CD14-positive monocyte (primary cell): ENCODE measurements around the gene USP46. TPM values are rescaled to one million over a fixed set of nuclear protein-coding genes. Genes with fewer than 3 reads are reported as not detected.

Experiments used
- DNase-seq, 3 donors: peaks; one replicate each; pipeline ENCODE4 v3.0.0-alpha.2; 2011 to 2022
- H2AFZ ChIP-seq: 2 replicates; pipeline ENCODE4 v1.6.0; 2012; ENCODE audit warnings: mild to moderate bottlenecking, low read depth, low read length, inconsistent platforms; ENCODE audit not compliant: insufficient read depth, poor library complexity, severe bottlenecking
- H3K27ac ChIP-seq, 2 donors: 1 replicate in 1 of 2; 2 replicates in 1 of 2; pipeline ENCODE4 v1.5.1; 2012 to 2013; ENCODE audit warnings: low read length in 2 of 2, control low read depth in 1 of 2, inconsistent platforms in 1 of 2, low read depth in 1 of 2, mild to moderate bottlenecking in 1 of 2
- H3K27me3 ChIP-seq, 2 donors: one replicate each; pipeline versions ENCODE4 v1.6.0 to v1.6.1; 2011 to 2013; ENCODE audit warnings: low read length in 2 of 2; ENCODE audit not compliant: control insufficient read depth in 2 of 2, insufficient read depth in 2 of 2
- H3K36me3 ChIP-seq, 2 donors: replicated peaks in 1 of 2; 1 replicate in 1 of 2; 2 replicates in 1 of 2; pipeline versions ENCODE4 v1.5.1 to v1.6.1; 2012 to 2013; ENCODE audit warnings: low read length in 2 of 2, control low read depth in 1 of 2, inconsistent platforms in 1 of 2, mild to moderate bottlenecking in 1 of 2; ENCODE audit not compliant: insufficient read depth in 2 of 2, control insufficient read depth in 1 of 2
- H3K4me1 ChIP-seq, 2 donors: 1 replicate in 1 of 2; 2 replicates in 1 of 2; pipeline versions ENCODE4 v1.5.1 to v1.6.1; 2012 to 2013; ENCODE audit warnings: low read length in 2 of 2, control low read depth in 1 of 2, inconsistent platforms in 1 of 2, mild to moderate bottlenecking in 1 of 2, moderate library complexity in 1 of 2; ENCODE audit not compliant: insufficient read depth in 2 of 2, control insufficient read depth in 1 of 2
- H3K4me2 ChIP-seq: replicated peaks from 2 replicates; pipeline ENCODE3; 2012; ENCODE audit warnings: low read length, moderate library complexity, mild to moderate bottlenecking; ENCODE audit not compliant: poor library complexity, severe bottlenecking; ENCODE audit errors: extremely low read depth
- H3K4me3 ChIP-seq, 3 experiments: fragments of 200-600 bp in 1 of 3; sonication (generic) in 1 of 3; replicated peaks in 1 of 3; 1 replicate in 2 of 3; 2 replicates in 1 of 3; pipeline ENCODE4 v1.5.1; 2011 to 2013; ENCODE audit warnings: low read length in 3 of 3, mild to moderate bottlenecking in 3 of 3, control low read depth in 2 of 3, low read depth in 2 of 3, inconsistent platforms in 1 of 3, moderate library complexity in 1 of 3
- H3K79me2 ChIP-seq: 2 replicates; pipeline ENCODE4 v1.6.0; 2012; ENCODE audit warnings: mild to moderate bottlenecking, control low read depth, inconsistent platforms, low read length, moderate library complexity; ENCODE audit not compliant: insufficient read depth
- H3K9ac ChIP-seq: 2 replicates; pipeline ENCODE4 v1.6.0; 2017; ENCODE audit warnings: low read length, mild to moderate bottlenecking; ENCODE audit not compliant: insufficient read depth, poor library complexity, severe bottlenecking
- H3K9me3 ChIP-seq, 2 donors: replicated peaks in 1 of 2; 1 replicate in 1 of 2; 2 replicates in 1 of 2; pipeline versions ENCODE4 v1.5.1 to v1.6.1; 2012 to 2013; ENCODE audit warnings: low read length in 2 of 2, control low read depth in 1 of 2; ENCODE audit not compliant: control insufficient read depth in 1 of 2, insufficient read depth in 1 of 2
- H4K20me1 ChIP-seq: 2 replicates; pipeline ENCODE4 v1.6.0; 2012; ENCODE audit warnings: mild to moderate bottlenecking, low read length, control low read depth, moderate library complexity; ENCODE audit not compliant: insufficient read depth
- H3K27ac Mint-ChIP-seq, 7 donors: one replicate each; pipeline ENCODE4 v1.8.0; 2020; ENCODE audit warnings: mild to moderate bottlenecking in 7 of 7, mixed read lengths in 7 of 7, moderate library complexity in 6 of 7, inconsistent platforms in 2 of 7
- H3K27me3 Mint-ChIP-seq, 3 donors: one replicate each; pipeline ENCODE4 v1.8.0; 2021 to 2022; ENCODE audit warnings: low read depth in 3 of 3, mild to moderate bottlenecking in 3 of 3, mixed read lengths in 3 of 3, moderate library complexity in 3 of 3, inconsistent platforms in 1 of 3
- H3K36me3 Mint-ChIP-seq, 2 donors: one replicate each; pipeline ENCODE4 v1.8.0; 2020; ENCODE audit warnings: mixed read lengths in 2 of 2, inconsistent platforms in 1 of 2, mild to moderate bottlenecking in 1 of 2
- H3K4me1 Mint-ChIP-seq: one replicate; pipeline ENCODE4 v1.8.0; 2020; ENCODE audit warnings: mild to moderate bottlenecking, mixed read lengths
- H3K4me3 Mint-ChIP-seq, 2 donors: one replicate each; pipeline ENCODE4 v1.8.0; 2020; ENCODE audit warnings: mild to moderate bottlenecking in 2 of 2, mixed read lengths in 2 of 2, moderate library complexity in 1 of 2
- H3K9me3 Mint-ChIP-seq, 7 donors: one replicate each; pipeline ENCODE4 v1.8.0; 2020 to 2022; ENCODE audit warnings: mixed read lengths in 7 of 7, mild to moderate bottlenecking in 6 of 7, moderate library complexity in 6 of 7, inconsistent platforms in 2 of 7
- CTCF ChIP-seq: fragments of 200-600 bp; IDR thresholded peaks from one replicate; pipeline ENCODE4 v1.8.0; 2022; ENCODE audit warnings: antibody characterized with exemption, mild to moderate bottlenecking
- WGBS: methylation state at CpG from one replicate; pipeline ENCODE4 v1.1.5; 2013; ENCODE audit warnings: missing lambda C conversion rate; ENCODE audit not compliant: insufficient coverage; 5-methylcytosine and 5-hydroxymethylcytosine counted together
- intact Hi-C, 2 donors: fragments of 100-400 bp; cut with micrococcal nuclease; formaldehyde crosslinking; loops; one replicate each; pipeline versions ENCODE4 v1.15.0 to v1.15.1; 2023
- polyA plus RNA-seq, 3 donors: library from polyadenylated mRNA; depleted of rRNA in 1 of 3; unstranded in 2 of 3; stranded (reverse) in 1 of 3; fragments of 300-500 nt in 2 of 3; fragments of >200 nt in 1 of 3; fragmentation: Illumina TruSeq in 2 of 3; gene quantifications; 1 replicate in 2 of 3; 2 replicates in 1 of 3; pipeline ENCODE4 v1.2.3, GENCODE V29; 2012 to 2021

USP46 gene
- polyA plus RNA-seq, 3 donors = 2.3 to 3.9 (median 2.7) TPM

GRCh38 chr4:52680381-52680780 lies 21.3 kb upstream of the USP46 start:
- WGBS = no CpG with 5 or more reads among the region's 2 CpGs
- H3K4me2 ChIP-seq = no peak overlapping the region
- Mint-ChIP-seq H3K4me3 (no peak overlapping the region), H3K9me3 (peaks cover 0 to 2% (median 0%) of the 10 kb centered on the region in 7 donors), H3K27me3 (peaks cover 2 to 11% (median 2%) of the 10 kb centered on the region in 3 donors), H3K4me1 (no peaks in the 10 kb centered on the region), H3K27ac (no peak overlapping the region), H3K36me3 (no peaks in the 10 kb centered on the region)
- no peaks in the 10 kb centered on the region for H3K27me3 ChIP-seq
- no peak overlapping the region for H3K27ac ChIP-seq
- no peaks in the 10 kb centered on the region for H3K36me3 ChIP-seq
- DNase-seq = no peak
- TF ChIP-seq CTCF = no peak
- no peak overlapping the region for H2AFZ ChIP-seq
- no peak overlapping the region for H3K4me3 ChIP-seq
- intact Hi-C loops = no loop called here
- no peaks in the 10 kb centered on the region for H3K79me2 ChIP-seq
- H3K9ac ChIP-seq = no peak overlapping the region
- no peaks in the 10 kb centered on the region for H3K4me1 ChIP-seq
- no peaks in the 10 kb centered on the region for H3K9me3 ChIP-seq
- H4K20me1 ChIP-seq = no peaks in the 10 kb centered on the region

- no peak overlapping the region for H3K27ac ChIP-seq
- H2AFZ ChIP-seq = no peak overlapping the region
- H4K20me1 ChIP-seq = no peaks in the 10 kb centered on the region
- DNase-seq = no peak
- Mint-ChIP-seq H3K4me3 (no peak overlapping the region), H3K9me3 (peaks cover 0 to 9% (median 1%) of the 10 kb centered on the region in 7 donors), H3K4me1 (no peaks in the 10 kb centered on the region), H3K27me3 (peaks cover 2 to 8% (median 2%) of the 10 kb centered on the region in 3 donors), H3K27ac (no peak overlapping the region), H3K36me3 (no peaks in the 10 kb centered on the region)
- no peak overlapping the region for H3K4me3 ChIP-seq
- no peaks in the 10 kb centered on the region for H3K36me3 ChIP-seq
- TF ChIP-seq CTCF = no peak
- no peaks in the 10 kb centered on the region for H3K4me1 ChIP-seq
- H3K4me2 ChIP-seq = no peak overlapping the region
- intact Hi-C loops = no loop called here
- H3K9ac ChIP-seq = no peak overlapping the region
- H3K9me3 ChIP-seq = no peaks in the 10 kb centered on the region
- H3K27me3 ChIP-seq = no peaks in the 10 kb centered on the region
- 100% methylated on average over 1 of the region's 1 CpG for WGBS
- no peaks in the 10 kb centered on the region for H3K79me2 ChIP-seq
Observed at GRCh38 chr4:52676536-52676935, 17.4 kb upstream of the USP46 start.
